ENCODE data around the gene DHRSX. TPM values are rescaled to one million over a fixed set of nuclear protein-coding genes. Genes with fewer than 3 reads are reported as not detected.
"Not testable (repeated sequence)": the region's sequence is repeated elsewhere in the genome, so short reads cannot be mapped to it uniquely, and the experiment has no call there.

Gene DHRSX
- total RNA-seq, 1 donor from 2014 or later, result 24.9 TPM

GRCh38 chrX:2521092-2521926 lies 20.5 kb upstream of the DHRSX start:
- DNase-seq (ENCODE audit: low spot score), result peak; percentile 69

GRCh38 chrX:2520539-2520938 lies 19.8 kb upstream of the DHRSX start:
- peak; percentile 3 for DNase-seq (ENCODE audit: low spot score)
- intact Hi-C loops (cut with DNase I), result no loop called here

More at GRCh38 chrX:2521092-2521926, 20.5 kb upstream of the DHRSX start:
- intact Hi-C loops (cut with DNase I), result no loop called here

- intact Hi-C loops (cut with DNase I); DNase-seq (ENCODE audit: low spot score): not testable (repeated sequence)
These were observed 18.9 kb upstream of the DHRSX start for GRCh38 chrX:2519638-2520037.

GRCh38 chrX:2517055-2517454 lies 16.3 kb upstream of the DHRSX start:
- DNase-seq (ENCODE audit: low spot score), result no peak
- intact Hi-C loops (cut with DNase I), result no loop called here

- intact Hi-C loops (cut with DNase I), result no loop called here
- no peak for DNase-seq (ENCODE audit: low spot score)
These were observed 15.8 kb upstream of the DHRSX start for GRCh38 chrX:2516623-2517022.

GRCh38 chrX:2514131-2514530 lies 13.4 kb upstream of the DHRSX start:
- intact Hi-C loops (cut with DNase I), result no loop called here
- DNase-seq (ENCODE audit: low spot score), result no peak

- DNase-seq (ENCODE audit: low spot score), result peak; percentile 14
- intact Hi-C loops (cut with DNase I), result no loop called here
These were observed 12.4 kb upstream of the DHRSX start for GRCh38 chrX:2513121-2513664.

- DNase-seq (ENCODE audit: low spot score), result peak; percentile 9
- intact Hi-C loops (cut with DNase I), result no loop called here
These were observed 11.7 kb upstream of the DHRSX start for GRCh38 chrX:2512501-2512900.

GRCh38 chrX:2511326-2511725 lies 10.6 kb upstream of the DHRSX start:
- DNase-seq (ENCODE audit: low spot score), result no peak
- intact Hi-C loops (cut with DNase I), result no loop called here

GRCh38 chrX:2508648-2509335 lies 8.0 kb upstream of the DHRSX start:
- intact Hi-C loops (cut with DNase I), result loop anchor here (10.0 kb wide), 1 partner anchor 186 kb away; the partner anchor contains the start of gene CD99
- DNase-seq (ENCODE audit: low spot score), result peak; percentile 7

GRCh38 chrX:2507904-2508627 lies 7.3 kb upstream of the DHRSX start:
- peak; percentile 35 for DNase-seq (ENCODE audit: low spot score)
- intact Hi-C loops (cut with DNase I), result loop anchor here (10.0 kb wide), 1 partner anchor 187 kb away; the partner anchor contains the start of gene CD99

- intact Hi-C loops (cut with DNase I), result loop anchor here (10.0 kb wide), 1 partner anchor 188 kb away; the partner anchor contains the start of gene CD99
These were observed 6.4 kb upstream of the DHRSX start for GRCh38 chrX:2507196-2507595.

GRCh38 chrX:2505341-2505740 lies 4.6 kb upstream of the DHRSX start:
- intact Hi-C loops (cut with DNase I), result loop anchor here (10.0 kb wide), 1 partner anchor 189 kb away; the partner anchor contains the start of gene CD99

More at GRCh38 chrX:2507196-2507595, 6.4 kb upstream of the DHRSX start:
- peak; percentile 33 for DNase-seq (ENCODE audit: low spot score)

GRCh38 chrX:2504706-2505332 lies 4.0 kb upstream of the DHRSX start:
- intact Hi-C loops (cut with DNase I), result loop anchor here (5.0 to 10.0 kb wide), 2 partner anchors 178 to 190 kb away; partner anchors contain the start of gene CD99
- peak; percentile 55 for DNase-seq (ENCODE audit: low spot score)

More at GRCh38 chrX:2505341-2505740, 4.6 kb upstream of the DHRSX start:
- DNase-seq (ENCODE audit: low spot score), result peak; percentile 20

- intact Hi-C loops (cut with DNase I), result loop anchor here (5.0 to 10.0 kb wide), 2 partner anchors 177 to 191 kb away; partner anchors contain the start of gene CD99
- peak; percentile 63 for DNase-seq (ENCODE audit: low spot score)
These were observed 3.1 kb upstream of the DHRSX start for GRCh38 chrX:2503591-2504500.

GRCh38 chrX:2502668-2503519 lies 2.1 kb upstream of the DHRSX start:
- peak; percentile 35 for DNase-seq (ENCODE audit: low spot score)
- intact Hi-C loops (cut with DNase I), result loop anchor here (5.0 to 10.0 kb wide), 2 partner anchors 176 to 192 kb away; partner anchors contain the start of gene CD99

All from cardiac septum (tissue), 1 donor.